ENCODE results near the gene SPEM1.

The SPEM1 gene

GRCh38 chr17:7417056-7417655 is 3.0 kb upstream of the SPEM1 start:
- in situ Hi-C loops (cut with MboI; ENCODE audit: low sequenced_read_pairs): no loop called here

GRCh38 chr17:7418472-7419152 is 1.5 kb upstream of the SPEM1 start:
- in situ Hi-C loops (cut with MboI; ENCODE audit: low sequenced_read_pairs): no loop called here

GRCh38 chr17:7421186-7421585 is 1.1 kb downstream of the SPEM1 start:
- in situ Hi-C loops (cut with MboI; ENCODE audit: low sequenced_read_pairs): no loop called here

- in situ Hi-C loops (cut with MboI; ENCODE audit: low sequenced_read_pairs): no loop called here
These were observed 3.6 kb downstream of the SPEM1 start for GRCh38 chr17:7423679-7424078.

GRCh38 chr17:7425316-7425715 is 5.2 kb downstream of the SPEM1 start, which contains the start of gene SPEM2:
Gene SPEM2 (plus strand): TSS chr17:7425616. CDS start chr17:7425689, 73 bp downstream.
- in situ Hi-C loops (cut with MboI; ENCODE audit: low sequenced_read_pairs): no loop called here

DNA sequence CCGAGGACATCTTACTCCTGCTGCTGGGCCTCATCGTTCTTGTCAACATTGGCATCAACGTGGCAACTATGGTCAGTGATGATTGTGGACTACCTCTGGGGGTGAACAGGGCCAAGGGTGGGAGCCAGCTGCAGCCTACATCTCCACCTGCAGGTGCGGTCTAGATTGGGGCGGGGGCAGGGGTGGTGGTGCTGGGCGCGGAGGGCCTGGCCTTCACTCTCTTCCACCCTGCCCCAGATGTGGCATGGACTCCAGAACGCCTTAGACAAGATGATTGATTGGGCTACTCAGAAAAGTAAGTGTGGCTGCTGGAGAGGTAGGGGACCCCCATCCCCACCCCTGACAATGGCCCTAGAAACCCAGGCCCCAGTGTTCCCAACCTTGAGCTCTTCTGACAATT is 5.6 kb downstream of the SPEM1 start:
- in situ Hi-C loops (cut with MboI; ENCODE audit: low sequenced_read_pairs): no loop called here

DNA sequence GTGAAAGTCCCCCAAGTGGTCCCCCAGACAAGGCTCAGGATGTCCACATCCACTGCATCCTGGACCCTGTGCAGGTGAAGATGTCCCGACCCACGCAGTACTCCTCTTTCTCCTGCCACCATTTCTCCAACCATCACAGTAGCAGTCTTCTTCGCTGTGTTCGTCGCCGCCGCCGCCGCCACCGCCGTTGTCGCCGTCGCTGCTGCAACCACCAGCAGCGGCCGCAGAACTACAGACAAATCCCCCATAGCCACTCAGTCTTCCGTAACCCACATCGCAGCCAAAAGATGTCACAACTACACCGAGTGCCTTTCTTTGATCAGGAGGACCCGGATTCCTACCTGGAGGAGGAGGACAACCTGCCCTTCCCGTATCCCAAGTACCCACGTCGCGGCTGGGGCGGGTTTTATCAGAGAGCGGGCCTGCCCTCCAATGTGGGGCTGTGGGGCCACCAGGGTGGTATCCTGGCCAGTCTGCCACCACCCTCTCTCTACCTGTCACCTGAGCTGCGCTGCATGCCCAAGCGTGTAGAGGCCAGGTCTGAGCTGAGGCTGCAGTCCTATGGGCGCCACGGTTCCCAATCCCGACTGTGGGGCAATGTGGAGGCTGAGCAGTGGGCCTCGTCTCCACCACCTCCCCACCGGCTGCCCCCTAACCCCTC is 6.2 kb downstream of the SPEM1 start:
- in situ Hi-C loops (cut with MboI; ENCODE audit: low sequenced_read_pairs): no loop called here

DNA sequence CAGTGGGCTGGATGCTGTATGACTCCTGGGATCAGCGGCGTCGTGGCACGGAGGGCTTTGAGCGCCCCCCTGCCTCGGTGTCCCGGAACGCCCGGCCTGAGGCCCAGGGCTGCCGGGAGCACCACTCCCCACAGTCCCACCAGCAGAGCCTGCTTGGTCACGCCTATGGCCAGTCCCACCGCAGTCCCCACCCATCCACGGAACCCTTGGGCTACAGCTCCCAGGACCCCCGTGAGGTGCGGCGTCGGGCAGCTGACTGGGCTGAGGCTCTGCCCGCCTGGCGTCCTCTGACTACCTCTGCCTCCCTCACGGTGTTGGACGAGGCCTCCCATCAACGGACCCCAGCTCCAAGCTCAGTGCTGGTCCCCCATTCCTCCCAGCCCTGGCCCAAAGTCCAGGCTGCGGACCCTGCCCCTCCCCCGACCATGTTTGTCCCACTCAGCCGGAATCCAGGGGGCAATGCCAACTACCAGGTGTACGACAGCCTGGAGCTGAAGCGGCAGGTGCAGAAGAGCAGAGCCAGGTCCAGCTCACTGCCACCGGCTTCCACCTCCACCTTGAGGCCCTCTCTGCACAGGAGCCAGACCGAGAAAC is 6.9 kb downstream of the SPEM1 start:
- in situ Hi-C loops (cut with MboI; ENCODE audit: low sequenced_read_pairs): no loop called here

GRCh38 chr17:7427549-7427948 is 7.4 kb downstream of the SPEM1 start:
- in situ Hi-C loops (cut with MboI; ENCODE audit: low sequenced_read_pairs): no loop called here

- in situ Hi-C loops (cut with MboI; ENCODE audit: low sequenced_read_pairs): no loop called here
These were observed 8.4 kb downstream of the SPEM1 start, which contains the start of gene SPEM3 for GRCh38 chr17:7428557-7428956. Gene SPEM3 (plus strand): TSS chr17:7428857. CDS start chr17:7428903, 46 bp downstream.

GRCh38 chr17:7429722-7430121 is 9.6 kb downstream of the SPEM1 start:
- in situ Hi-C loops (cut with MboI; ENCODE audit: low sequenced_read_pairs): no loop called here

DNA sequence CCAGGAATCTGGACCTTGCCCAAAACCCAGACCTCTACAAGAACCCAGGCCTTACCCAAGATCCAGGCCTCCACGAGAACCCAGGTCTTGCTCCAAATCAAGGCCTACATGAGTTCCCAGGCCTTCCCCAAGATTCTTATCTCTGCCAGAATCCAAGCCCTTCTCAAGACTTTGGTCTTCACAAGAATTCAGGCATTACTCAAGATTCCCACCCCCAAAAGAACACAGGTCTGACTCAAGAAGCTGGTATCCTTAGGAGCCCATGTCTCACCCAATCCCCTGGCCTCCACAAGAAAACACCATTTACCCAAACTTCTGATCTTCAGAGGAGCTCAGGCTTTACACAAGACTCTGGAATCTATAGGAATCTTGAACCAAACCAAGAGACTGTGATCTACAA is 11.1 kb downstream of the SPEM1 start:
- in situ Hi-C loops (cut with MboI; ENCODE audit: low sequenced_read_pairs): no loop called here

GRCh38 chr17:7432296-7432695 is 12.2 kb downstream of the SPEM1 start:
- in situ Hi-C loops (cut with MboI; ENCODE audit: low sequenced_read_pairs): no loop called here

DNA sequence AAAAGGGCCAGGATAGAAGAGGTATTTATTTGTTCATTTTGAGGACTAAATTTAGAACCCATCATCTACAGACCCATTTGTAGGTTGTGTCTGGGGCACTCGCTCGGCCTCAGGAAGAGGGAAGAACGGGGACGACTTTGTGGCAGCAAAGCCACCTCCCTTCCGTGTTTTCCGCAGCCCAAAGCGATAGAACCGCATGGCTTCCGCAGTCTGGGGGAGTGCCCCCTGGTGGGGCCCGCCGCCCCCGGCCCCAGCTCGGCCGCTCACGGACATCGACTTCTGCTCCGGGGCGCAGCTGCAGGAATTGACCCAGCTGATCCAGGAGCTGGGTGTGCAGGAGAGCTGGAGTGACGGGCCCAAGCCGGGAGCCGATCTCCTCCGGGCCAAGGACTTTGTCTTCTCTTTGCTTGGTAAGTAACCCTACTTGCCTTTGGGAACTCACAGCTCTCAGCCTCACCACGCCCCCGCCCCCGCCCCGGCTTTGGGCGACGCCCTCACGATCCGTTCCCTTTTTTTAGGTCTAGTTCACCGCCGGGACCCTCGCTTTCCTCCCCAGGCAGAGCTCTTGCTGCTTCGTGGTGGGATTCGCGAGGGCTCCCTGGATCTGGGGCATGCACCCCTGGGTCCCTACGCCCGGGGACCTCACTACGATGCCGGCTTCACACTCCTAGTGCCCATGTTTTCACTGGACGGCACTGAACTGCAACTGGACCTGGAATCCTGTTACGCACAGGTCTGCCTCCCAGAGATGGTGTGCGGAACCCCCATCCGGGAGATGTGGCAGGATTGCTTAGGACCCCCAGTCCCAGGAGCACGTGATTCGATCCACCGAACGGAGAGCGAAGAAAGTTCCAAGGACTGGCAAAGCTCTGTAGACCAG is 15.8 kb downstream of the SPEM1 start:
- in situ Hi-C loops (cut with MboI; ENCODE audit: low sequenced_read_pairs): no loop called here

- in situ Hi-C loops (cut with MboI; ENCODE audit: low sequenced_read_pairs): no loop called here
These were observed 16.6 kb downstream of the SPEM1 start for GRCh38 chr17:7436556-7437368.

GRCh38 chr17:7437369-7437863 is 17.3 kb downstream of the SPEM1 start:
- in situ Hi-C loops (cut with MboI; ENCODE audit: low sequenced_read_pairs): no loop called here

- in situ Hi-C loops (cut with MboI; ENCODE audit: low sequenced_read_pairs): no loop called here
These were observed 18.0 kb downstream of the SPEM1 start for GRCh38 chr17:7437950-7438614.

- in situ Hi-C loops (cut with MboI; ENCODE audit: low sequenced_read_pairs): no loop called here
These were observed 18.7 kb downstream of the SPEM1 start for GRCh38 chr17:7438656-7439460.

Data from HL-60/S4 treated with retinoic acid at 250 ng/mL for 4 days and 3 days (cell line).